Measurements from ENCODE around the gene PAFAH1B2.

DNA sequence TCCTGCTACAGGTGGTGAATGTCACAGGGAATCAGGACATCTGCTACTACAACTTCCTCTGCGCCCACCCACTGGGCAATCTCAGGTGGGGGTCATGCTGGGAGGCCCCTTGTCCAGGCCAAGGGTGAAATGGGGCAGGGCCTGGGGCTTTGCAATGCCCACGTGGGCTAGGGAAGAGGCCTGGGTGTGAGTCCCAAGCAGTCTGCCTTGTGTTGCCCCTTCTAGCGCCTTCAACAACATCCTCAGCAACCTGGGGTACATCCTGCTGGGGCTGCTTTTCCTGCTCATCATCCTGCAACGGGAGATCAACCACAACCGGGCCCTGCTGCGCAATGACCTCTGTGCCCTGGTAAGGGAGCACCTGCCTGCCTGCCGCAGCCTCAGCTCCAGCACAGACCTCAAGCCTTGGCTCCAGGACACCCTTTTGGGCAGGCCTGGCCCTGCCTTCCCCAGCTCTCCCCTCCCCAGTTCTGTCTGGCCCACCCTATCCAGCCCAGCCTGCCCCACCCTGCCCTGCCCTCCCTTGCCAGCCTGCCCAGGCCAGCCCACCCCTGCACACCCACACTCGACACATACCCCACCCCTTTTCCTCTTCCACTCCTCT, 46.0 kb downstream of the PAFAH1B2 start:
- TF ChIP-seq, protein P1, sequence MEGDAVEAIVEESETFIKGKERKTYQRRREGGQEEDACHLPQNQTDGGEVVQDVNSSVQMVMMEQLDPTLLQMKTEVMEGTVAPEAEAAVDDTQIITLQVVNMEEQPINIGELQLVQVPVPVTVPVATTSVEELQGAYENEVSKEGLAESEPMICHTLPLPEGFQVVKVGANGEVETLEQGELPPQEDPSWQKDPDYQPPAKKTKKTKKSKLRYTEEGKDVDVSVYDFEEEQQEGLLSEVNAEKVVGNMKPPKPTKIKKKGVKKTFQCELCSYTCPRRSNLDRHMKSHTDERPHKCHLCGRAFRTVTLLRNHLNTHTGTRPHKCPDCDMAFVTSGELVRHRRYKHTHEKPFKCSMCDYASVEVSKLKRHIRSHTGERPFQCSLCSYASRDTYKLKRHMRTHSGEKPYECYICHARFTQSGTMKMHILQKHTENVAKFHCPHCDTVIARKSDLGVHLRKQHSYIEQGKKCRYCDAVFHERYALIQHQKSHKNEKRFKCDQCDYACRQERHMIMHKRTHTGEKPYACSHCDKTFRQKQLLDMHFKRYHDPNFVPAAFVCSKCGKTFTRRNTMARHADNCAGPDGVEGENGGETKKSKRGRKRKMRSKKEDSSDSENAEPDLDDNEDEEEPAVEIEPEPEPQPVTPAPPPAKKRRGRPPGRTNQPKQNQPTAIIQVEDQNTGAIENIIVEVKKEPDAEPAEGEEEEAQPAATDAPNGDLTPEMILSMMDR (IDR thresholded peaks at IDR 0.05) = no peak
- no peak for TF ChIP-seq POLR2A (IDR thresholded peaks at IDR 0.05)

Measured in testis (tissue), 2 donors.